ENCODE results near the gene PGAP3.
"Not testable (repeated sequence)": the region's sequence is repeated elsewhere in the genome, so short reads cannot be mapped to it uniquely, and the experiment has no call there.

The PGAP3 gene

GRCh38 chr17:39699157-39699817 lies 11.4 kb upstream of the PGAP3 start:
- in situ Hi-C loops (cut with MboI; ENCODE audit: low sequenced_read_pairs) = not testable (repeated sequence)

- in situ Hi-C loops (cut with MboI; ENCODE audit: low sequenced_read_pairs) = no loop called here
Measured at GRCh38 chr17:39697961-39698360, 10.1 kb upstream of the PGAP3 start.

GRCh38 chr17:39696731-39697130 lies 8.9 kb upstream of the PGAP3 start:
- in situ Hi-C loops (cut with MboI; ENCODE audit: low sequenced_read_pairs) = no loop called here

DNA sequence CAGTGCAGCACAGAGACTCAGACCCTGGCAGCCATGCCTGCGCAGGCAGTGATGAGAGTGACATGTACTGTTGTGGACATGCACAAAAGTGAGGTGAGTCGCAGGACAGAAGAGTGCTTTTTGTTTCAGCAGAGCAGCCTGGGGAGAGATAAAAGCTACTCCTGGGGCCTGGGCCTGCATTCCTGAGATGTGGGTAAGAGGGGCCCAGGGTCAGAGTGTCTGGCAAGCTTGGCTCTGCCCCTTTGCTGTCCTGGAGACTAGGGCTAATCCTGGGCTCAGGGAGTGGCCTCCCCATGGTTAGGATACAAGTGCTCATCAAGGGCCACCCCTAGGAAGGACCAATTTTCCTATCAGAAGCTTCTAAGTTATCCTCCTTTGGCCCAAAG lies 7.2 kb upstream of the PGAP3 start:
- in situ Hi-C loops (cut with MboI; ENCODE audit: low sequenced_read_pairs) = no loop called here

GRCh38 chr17:39694593-39694992 lies 6.7 kb upstream of the PGAP3 start:
- in situ Hi-C loops (cut with MboI; ENCODE audit: low sequenced_read_pairs) = no loop called here

DNA sequence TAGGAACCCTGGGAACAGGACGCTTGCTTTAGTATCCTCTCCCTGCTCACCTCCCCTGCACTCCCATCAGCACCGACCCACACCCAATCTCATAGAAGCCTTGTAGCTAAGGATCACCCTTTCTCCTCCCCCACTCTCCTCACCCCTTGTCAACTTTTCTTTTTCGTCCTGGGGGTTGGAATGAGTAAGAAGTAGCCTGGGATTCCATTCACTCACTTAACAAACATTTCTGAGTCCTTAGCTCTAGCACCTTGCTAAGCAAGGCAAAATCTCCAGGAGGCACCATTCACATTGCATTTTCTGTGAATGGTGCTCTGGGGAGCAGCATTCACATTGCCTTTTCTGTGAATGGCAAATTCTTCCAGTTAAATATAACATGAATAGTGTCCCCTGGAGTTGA lies 1.1 kb upstream of the PGAP3 start:
- in situ Hi-C loops (cut with MboI; ENCODE audit: low sequenced_read_pairs) = loop anchor here (10.0 kb wide), 1 partner anchor 64 kb away; the partner anchor contains the start of gene PPP1R1B

- in situ Hi-C loops (cut with MboI; ENCODE audit: low sequenced_read_pairs) = loop anchor here (10.0 kb wide), 1 partner anchor 64 kb away; the partner anchor contains the start of gene PPP1R1B
Measured at GRCh38 chr17:39688475-39688835, 598 bp upstream of the PGAP3 start.

GRCh38 chr17:39687101-39687545 lies 734 bp downstream of the PGAP3 start:
- in situ Hi-C loops (cut with MboI; ENCODE audit: low sequenced_read_pairs) = loop anchor here (10.0 kb wide), 1 partner anchor 62 kb away; the partner anchor contains the start of gene PPP1R1B

DNA sequence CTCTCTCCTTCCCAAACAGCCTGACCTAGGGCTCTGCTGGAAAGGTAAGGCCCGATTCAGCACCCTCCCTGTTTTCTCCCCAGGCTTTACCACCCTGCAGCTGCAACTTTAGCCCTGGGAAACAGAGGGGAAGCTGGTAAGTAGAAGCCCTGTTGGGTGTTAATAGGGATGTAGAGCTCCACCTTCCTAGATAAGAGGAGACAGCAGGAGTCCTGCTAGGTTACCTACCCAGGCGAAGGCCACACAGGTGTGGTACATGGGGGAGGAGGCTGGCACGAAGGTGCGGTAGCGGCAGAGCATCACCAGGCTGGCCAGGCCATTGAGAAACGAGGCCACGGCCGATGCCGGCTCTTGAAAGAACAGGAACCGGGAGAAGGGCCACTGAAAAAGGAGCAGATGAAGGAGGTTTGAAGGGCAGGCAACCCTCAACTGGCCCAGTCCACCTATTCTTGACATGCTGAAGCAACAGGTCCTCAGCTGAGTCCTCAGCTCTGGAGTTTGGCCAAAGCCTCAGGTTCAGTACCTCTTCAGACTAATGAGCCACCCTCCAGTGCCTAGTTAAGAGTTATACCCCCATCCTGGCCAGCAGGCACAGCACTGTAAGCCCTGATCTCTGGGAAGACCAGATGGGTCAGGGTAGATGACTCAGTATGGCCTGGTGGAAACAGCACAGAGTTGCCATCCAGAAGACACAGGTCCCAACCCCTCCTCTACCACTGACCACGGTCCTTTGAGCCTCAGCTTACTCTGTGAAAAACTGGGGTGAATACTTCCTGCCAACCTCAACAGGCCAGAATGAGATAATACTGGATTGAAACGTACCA lies 3.3 kb downstream of the PGAP3 start:
- in situ Hi-C loops (cut with MboI; ENCODE audit: low sequenced_read_pairs) = loop anchor here (10.0 kb wide), 1 partner anchor 60 kb away; the partner anchor contains the start of gene PPP1R1B

DNA sequence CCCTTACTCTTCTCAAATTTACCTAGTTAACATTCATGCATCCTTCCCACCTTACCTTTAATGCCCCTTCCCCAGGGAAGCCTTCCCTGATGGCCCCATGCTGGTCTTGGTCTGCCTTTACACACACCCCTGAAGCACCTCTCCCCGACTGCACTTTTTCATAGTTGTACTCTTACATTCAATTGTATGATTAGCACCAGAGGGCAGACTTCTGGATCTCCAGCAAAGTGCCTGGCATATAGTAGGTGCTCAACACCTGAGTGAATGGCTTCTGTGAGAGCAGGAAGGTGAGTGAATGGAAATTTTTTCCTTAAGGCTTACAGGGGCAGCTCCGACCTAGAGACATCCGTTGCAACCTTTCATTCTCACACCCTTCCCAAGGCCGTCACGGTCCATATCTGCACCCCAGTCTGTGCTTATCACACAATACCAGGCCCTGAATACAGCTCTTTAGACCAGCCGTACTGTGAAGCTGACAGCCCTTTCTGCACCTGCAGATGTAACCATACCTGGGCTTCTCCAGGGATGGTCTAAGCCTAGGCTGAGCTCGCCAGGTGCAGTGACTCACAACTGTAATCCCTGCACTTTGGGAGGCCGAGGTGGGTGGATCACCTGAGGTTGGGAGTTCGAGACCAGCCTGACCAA lies 4.4 kb downstream of the PGAP3 start:
- in situ Hi-C loops (cut with MboI; ENCODE audit: low sequenced_read_pairs) = loop anchor here (10.0 kb wide), 1 partner anchor 59 kb away; the partner anchor contains the start of gene PPP1R1B

GRCh38 chr17:39679521-39680192 lies 8.2 kb downstream of the PGAP3 start:
- in situ Hi-C loops (cut with MboI; ENCODE audit: low sequenced_read_pairs) = loop anchor here (10.0 kb wide), 1 partner anchor 55 kb away; the partner anchor contains the start of gene PPP1R1B

- in situ Hi-C loops (cut with MboI; ENCODE audit: low sequenced_read_pairs) = no loop called here
Measured at GRCh38 chr17:39678340-39679116, 9.3 kb downstream of the PGAP3 start.

DNA sequence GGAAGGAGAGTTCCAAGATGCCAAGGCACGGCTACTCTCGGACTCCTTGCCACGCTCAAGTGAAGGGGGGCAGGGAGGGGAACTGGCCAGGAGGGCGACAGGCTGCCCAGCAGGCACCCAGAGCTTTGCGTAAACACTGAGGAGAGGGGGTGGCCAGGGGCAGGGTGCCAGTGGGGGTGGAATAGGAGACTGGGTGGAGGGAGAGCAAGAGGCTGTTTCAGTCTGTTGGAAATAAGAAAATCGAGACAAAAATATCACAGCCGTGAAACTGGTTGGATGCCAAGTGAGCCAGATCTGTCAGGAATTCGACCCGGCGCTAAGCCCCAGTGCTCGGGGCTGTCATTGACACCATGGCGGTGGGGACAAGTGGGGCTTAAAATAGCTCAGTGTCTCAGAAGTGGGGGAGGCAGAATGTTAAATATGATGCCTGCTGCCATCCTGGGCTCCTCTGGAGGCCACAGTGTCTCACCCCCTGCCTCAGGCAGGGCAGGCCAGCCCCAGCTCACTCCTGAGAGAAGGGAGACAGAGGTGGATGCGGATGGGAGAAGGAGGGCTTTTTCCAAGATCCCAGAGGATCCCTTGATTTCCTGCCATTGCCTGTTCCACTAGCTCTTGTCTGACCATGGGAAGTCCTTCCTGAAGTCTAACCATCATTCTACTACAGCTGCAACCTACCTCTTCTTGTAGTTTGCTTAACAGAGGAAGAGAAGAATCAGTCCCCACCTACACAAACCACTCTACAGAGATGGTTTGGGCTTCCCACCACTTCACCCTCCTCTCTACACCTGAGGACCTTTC lies 10.1 kb downstream of the PGAP3 start:
- in situ Hi-C loops (cut with MboI; ENCODE audit: low sequenced_read_pairs) = no loop called here

GRCh38 chr17:39677072-39677471 lies 10.8 kb downstream of the PGAP3 start:
- in situ Hi-C loops (cut with MboI; ENCODE audit: low sequenced_read_pairs) = no loop called here

- in situ Hi-C loops (cut with MboI; ENCODE audit: low sequenced_read_pairs) = no loop called here
Measured at GRCh38 chr17:39676198-39676819, 11.5 kb downstream of the PGAP3 start.

DNA sequence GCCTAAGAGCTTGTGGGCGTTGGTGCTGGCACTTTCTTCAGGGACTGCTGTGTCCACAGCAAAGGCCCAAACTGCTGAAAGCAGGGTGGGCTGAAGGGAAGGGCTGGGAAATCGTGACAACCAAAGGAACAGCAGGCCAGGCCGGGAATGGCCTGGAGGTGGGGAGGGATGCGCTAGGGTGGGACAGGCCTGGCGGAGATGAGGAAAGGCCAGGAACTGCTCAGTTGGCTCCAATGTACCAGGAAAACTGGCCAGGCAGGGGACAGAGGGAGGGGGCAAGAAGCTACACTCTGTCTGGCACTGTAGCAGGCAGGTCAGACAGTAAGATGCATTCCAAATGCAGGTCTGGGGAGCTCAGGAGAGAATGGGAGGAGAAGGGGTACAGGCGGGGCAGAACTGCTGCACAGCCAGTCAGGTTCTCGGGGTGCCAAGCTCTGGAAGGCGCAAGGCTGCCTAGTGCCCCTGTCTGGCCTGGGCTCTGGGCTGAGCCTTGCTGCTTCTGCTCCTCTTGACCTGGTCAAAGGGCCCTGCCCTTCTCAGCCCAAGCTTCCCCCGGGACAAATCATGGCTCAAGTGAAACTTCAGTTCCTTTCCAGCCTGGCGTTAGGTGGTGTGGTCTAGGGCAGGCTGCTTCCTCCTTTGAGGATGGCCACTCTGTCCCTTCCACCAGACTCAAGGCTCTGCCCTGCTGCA lies 12.3 kb downstream of the PGAP3 start:
- in situ Hi-C loops (cut with MboI; ENCODE audit: low sequenced_read_pairs) = no loop called here

DNA sequence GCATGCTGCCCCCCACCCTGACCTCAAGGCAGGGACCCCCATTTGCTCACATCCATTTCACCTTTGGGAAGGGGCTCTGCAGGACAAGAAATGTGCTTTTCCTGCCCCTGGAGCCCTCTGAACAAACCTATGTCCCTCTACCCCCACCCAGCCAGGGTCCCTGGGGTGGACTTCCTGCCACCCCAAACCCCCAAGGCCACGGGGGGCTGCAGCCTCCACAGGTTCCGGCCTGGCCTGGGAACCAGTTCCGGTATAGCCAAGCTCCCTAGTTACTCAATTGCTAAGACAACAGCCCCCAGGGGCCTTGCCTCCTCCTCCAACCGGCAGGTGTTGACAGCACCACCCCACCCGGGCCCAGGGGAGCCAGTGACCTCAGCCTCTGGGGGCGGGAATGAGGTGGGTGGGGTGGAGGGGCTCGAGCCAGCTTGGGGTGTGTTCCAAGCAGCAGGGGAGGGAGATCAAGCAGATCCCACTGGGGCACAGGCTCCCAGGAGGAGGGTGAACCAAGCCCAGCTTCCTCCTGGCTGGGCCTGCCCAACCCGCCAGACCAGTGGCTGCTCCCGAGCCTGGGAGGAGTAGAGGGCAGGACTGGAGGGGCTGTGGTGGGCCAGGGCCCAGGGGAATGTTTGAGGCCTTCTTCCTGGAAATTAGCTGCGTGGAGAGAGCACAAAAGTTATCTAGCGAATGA lies 13.0 kb downstream of the PGAP3 start:
- in situ Hi-C loops (cut with MboI; ENCODE audit: low sequenced_read_pairs) = no loop called here

- in situ Hi-C loops (cut with MboI; ENCODE audit: low sequenced_read_pairs) = no loop called here
Measured at GRCh38 chr17:39674179-39674578, 13.7 kb downstream of the PGAP3 start.

Measured in HL-60/S4 treated with retinoic acid at 250 ng/mL for 4 days and 3 days (cell line).